ENCODE data around the gene NCOA3. TPM values are rescaled to one million over a fixed set of nuclear protein-coding genes. Genes with fewer than 3 reads are reported as not detected.

The NCOA3 gene
- total RNA-seq, 2 experiments from 2014 or later = 59.9 to 65.4 TPM

DNA sequence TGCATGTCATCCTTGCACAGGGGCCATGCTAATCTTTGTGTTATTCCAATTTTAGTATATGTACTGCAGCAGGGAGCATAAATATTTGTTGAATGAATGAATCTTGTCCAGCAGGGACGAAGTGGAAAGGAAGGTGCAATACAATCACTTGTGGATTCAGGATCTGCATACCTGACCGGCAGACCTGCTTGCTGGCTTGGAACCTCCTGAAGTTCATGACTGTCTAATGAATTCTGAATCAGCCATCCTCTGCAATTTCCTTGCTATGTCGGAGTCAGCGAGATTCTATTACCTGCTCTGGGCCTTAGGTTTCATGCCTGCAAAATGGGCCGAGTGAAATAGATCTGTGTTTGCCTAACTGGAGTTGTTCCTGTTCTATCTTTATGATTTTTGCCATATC is 17.4 kb upstream of the NCOA3 start:
- H3K27me3 ChIP-seq (ENCODE audit: control insufficient read depth in 1 of 2, insufficient read depth in 2 of 2, low read length in 2 of 2) = no peaks in the 10 kb centered on the region
- Mint-ChIP-seq H3K4me3 (no peak overlapping the region), H3K9me3 (no peaks in the 10 kb centered on the region), H3K4me1 (ENCODE audit: low read depth) (peaks cover 24% of the 10 kb centered on the region), H3K36me3 (ENCODE audit: low read depth) (no peaks in the 10 kb centered on the region), H3K27ac (no peak overlapping the region), H3K27me3 (no peaks in the 10 kb centered on the region)
- intact Hi-C loops (cut with DNase I, micrococcal nuclease) = no loop called here
- peaks cover 17% of the 10 kb centered on the region for H3K4me1 ChIP-seq (ENCODE audit: insufficient read depth, low read length)
- H3K9me3 ChIP-seq (ENCODE audit: control insufficient read depth in 1 of 2, insufficient read depth in 1 of 2, low read length in 2 of 2) = no peaks in the 10 kb centered on the region
- DNase-seq = no peak
- TF ChIP-seq, protein P1, sequence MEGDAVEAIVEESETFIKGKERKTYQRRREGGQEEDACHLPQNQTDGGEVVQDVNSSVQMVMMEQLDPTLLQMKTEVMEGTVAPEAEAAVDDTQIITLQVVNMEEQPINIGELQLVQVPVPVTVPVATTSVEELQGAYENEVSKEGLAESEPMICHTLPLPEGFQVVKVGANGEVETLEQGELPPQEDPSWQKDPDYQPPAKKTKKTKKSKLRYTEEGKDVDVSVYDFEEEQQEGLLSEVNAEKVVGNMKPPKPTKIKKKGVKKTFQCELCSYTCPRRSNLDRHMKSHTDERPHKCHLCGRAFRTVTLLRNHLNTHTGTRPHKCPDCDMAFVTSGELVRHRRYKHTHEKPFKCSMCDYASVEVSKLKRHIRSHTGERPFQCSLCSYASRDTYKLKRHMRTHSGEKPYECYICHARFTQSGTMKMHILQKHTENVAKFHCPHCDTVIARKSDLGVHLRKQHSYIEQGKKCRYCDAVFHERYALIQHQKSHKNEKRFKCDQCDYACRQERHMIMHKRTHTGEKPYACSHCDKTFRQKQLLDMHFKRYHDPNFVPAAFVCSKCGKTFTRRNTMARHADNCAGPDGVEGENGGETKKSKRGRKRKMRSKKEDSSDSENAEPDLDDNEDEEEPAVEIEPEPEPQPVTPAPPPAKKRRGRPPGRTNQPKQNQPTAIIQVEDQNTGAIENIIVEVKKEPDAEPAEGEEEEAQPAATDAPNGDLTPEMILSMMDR (IDR thresholded peaks at IDR 0.05) = no peak
- no peak overlapping the region for H3K27ac ChIP-seq (ENCODE audit: low read depth in 1 of 2, low read length in 2 of 2)
- CTCF ChIA-PET = interaction anchor here (0.7 kb wide), 1 partner anchor 18 kb away, joined by 3 read pairs; the partner anchor contains the start of gene NCOA3
- H3K4me3 ChIP-seq (ENCODE audit: low read length) = no peak overlapping the region
- ATAC-seq (ENCODE audit: poor library complexity) = no peak
- POLR2A ChIA-PET = no interaction called here
- H3K36me3 ChIP-seq (ENCODE audit: insufficient read depth, low read length) = no peaks in the 10 kb centered on the region

DNA sequence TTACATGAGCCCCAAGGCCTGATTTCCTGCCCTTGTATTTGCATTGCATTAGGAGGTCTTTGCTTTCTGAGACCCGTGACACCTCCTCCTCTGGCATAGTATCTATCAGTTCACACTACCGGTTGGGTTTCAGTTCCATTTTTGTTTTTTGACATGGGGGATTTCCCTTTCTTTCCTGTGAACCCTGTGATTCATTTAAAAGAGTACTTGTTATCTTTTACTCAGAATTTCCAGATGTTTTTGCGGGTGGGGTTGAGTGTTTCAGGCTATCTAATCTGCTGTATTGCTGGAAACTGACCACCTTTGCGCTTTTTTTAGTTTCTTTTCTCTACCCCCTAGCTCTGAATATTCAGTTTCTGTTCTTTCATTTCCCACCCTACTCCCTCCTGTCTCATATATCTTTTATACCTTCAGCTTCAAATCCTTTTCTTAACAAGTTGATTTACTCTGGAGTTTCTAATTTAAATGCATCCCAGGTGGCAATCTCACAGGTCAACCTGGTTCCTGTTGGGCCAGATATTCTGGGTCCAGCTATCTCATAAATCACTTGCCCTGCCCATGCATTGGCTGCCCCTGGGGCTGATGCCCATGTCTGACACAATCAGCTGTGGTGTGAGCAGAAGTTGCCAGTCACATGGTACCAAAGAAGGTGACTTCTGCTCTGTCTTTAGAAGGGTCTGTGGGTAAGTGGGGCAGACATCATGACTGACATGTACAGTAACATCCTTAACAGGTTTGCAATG is 14.3 kb upstream of the NCOA3 start:
- Histone ChIP-seq H3K4me1 (ENCODE audit: insufficient read depth, low read length) (peaks cover 28% of the 10 kb centered on the region), H3K27ac (ENCODE audit: low read depth in 1 of 2, low read length in 2 of 2) (peak overlapping the region; percentile 38 to 74), H3K27me3 (ENCODE audit: control insufficient read depth in 1 of 2, insufficient read depth in 2 of 2, low read length in 2 of 2) (no peaks in the 10 kb centered on the region), H3K4me3 (ENCODE audit: low read length) (peak overlapping the region; percentile 19), H3K36me3 (ENCODE audit: insufficient read depth, low read length) (no peaks in the 10 kb centered on the region), H3K9me3 (ENCODE audit: control insufficient read depth in 1 of 2, insufficient read depth in 1 of 2, low read length in 2 of 2) (no peaks in the 10 kb centered on the region)
- ATAC-seq (ENCODE audit: poor library complexity) (peak; percentile 85), DNase-seq (peak in 10 of 14 experiments; percentile 3 to 89 (median 31))
- CTCF ChIA-PET = interaction anchor here (1.0 to 2.4 kb wide), 2 partner anchors 22 to 103 kb away, joined by 3 to 8 read pairs; no protein-coding TSS in a partner anchor
- no peaks in the 10 kb centered on the region for H3K27me3 Mint-ChIP-seq
- POLR2A ChIA-PET = interaction anchor here (0.7 to 6.2 kb wide), 4 partner anchors 14 to 130 kb away, joined by 3 to 48 read pairs (median 4); partner anchors contain the start of genes NCOA3 and ZMYND8
- intact Hi-C loops (cut with DNase I, micrococcal nuclease) = loop anchor here in 1 of 2 experiments (1.0 kb wide), 1 partner anchor 16 kb away; no protein-coding TSS in a partner anchor
- TF ChIP-seq, protein P1 (IDR thresholded peaks at IDR 0.05) = no peak
- H3K36me3 Mint-ChIP-seq (ENCODE audit: low read depth) = no peaks in the 10 kb centered on the region
- peak overlapping the region; percentile 71 for H3K27ac Mint-ChIP-seq
- peak overlapping the region; percentile 54 for H3K4me3 Mint-ChIP-seq
- peaks cover 28% of the 10 kb centered on the region for H3K4me1 Mint-ChIP-seq (ENCODE audit: low read depth)
- no peaks in the 10 kb centered on the region for H3K9me3 Mint-ChIP-seq

DNA sequence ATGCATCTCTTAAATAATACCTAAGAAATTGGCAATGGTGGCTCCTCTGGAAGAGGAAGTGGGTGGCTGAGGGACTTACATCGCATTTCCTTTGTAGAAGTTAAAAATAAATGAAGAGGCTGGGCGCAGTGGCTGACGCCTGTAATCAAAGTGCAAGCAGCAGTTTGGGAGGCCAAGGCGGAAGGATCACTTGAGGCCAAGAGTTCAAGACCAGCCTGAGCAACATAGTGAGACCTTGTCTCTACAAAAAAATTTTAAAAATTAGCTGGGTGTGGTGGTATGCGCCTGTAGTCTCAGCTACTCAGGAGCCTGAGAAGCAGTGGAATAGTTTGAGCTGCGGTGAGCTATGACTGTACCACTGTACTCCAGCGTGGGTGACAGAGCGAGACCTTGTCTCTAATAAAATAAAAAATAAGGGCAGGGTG is 12.2 kb upstream of the NCOA3 start:
- Histone ChIP-seq H3K27me3 (ENCODE audit: control insufficient read depth in 1 of 2, insufficient read depth in 2 of 2, low read length in 2 of 2) (no peaks in the 10 kb centered on the region), H3K36me3 (ENCODE audit: insufficient read depth, low read length) (no peaks in the 10 kb centered on the region), H3K9me3 (ENCODE audit: control insufficient read depth in 1 of 2, insufficient read depth in 1 of 2, low read length in 2 of 2) (no peaks in the 10 kb centered on the region), H3K4me1 (ENCODE audit: insufficient read depth, low read length) (peaks cover 43% of the 10 kb centered on the region), H3K27ac (ENCODE audit: low read depth in 1 of 2, low read length in 2 of 2) (peak overlapping the region; percentile 34 to 35), H3K4me3 (ENCODE audit: low read length) (no peak overlapping the region)
- peaks cover 41% of the 10 kb centered on the region for H3K4me1 Mint-ChIP-seq (ENCODE audit: low read depth)
- H3K27me3 Mint-ChIP-seq = no peaks in the 10 kb centered on the region
- peak; percentile 28 for ATAC-seq (ENCODE audit: poor library complexity)
- TF ChIP-seq, protein P1 (IDR thresholded peaks at IDR 0.05) = no peak
- H3K36me3 Mint-ChIP-seq (ENCODE audit: low read depth) = no peaks in the 10 kb centered on the region
- intact Hi-C loops (cut with DNase I, micrococcal nuclease) = no loop called here
- no peaks in the 10 kb centered on the region for H3K9me3 Mint-ChIP-seq
- ChIA-PET CTCF (no interaction called here), POLR2A (interaction anchor here (6.2 kb wide), 1 partner anchor 12 kb away, joined by 48 read pairs; the partner anchor contains the start of gene NCOA3)
- DNase-seq = peak in 13 of 14 experiments; percentile 18 to 87 (median 34)
- H3K4me3 Mint-ChIP-seq = no peak overlapping the region
- H3K27ac Mint-ChIP-seq = peak overlapping the region; percentile 71

Measured in CD4-positive, alpha-beta T cell (primary cell).